ENCODE results near the gene G3BP1.

The G3BP1 gene

DNA sequence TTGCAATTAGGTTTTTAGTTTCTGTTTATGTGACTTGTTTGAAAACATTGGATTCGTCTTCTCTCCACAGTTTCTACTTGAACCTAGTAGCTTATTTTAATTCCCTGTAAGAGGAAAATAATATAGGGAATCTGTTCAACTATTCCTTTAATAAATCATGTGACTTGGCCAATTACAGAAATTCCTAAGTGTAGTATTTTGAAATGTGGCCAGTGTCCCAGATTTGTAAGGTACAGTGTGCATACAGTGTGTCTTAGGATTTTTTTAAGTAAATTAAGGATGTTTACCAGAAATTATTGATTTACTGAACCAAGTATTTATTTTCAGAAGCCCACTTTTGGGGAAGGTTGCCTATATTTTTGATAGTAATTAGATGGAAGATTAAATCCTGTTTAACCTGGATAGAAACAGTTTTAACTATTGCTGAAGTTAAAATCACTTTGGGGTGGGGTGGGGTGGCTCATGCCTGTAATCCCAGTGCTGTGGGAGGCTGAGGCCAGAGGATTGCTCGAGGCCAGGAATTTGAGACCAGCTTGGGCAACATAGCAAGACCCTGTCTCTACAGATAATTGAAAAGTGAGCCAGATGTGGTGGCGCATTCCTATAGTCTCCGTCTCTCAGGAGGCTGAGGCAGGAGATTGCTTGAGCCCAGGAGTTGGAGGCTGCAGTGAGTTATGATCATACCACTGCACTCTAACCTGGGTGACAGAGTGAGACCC, 36.9 kb downstream of the G3BP1 start:
- no peak overlapping the region for H3K4me3 ChIP-seq (ENCODE audit: low read depth, low read length)
- TF ChIP-seq, protein P1, sequence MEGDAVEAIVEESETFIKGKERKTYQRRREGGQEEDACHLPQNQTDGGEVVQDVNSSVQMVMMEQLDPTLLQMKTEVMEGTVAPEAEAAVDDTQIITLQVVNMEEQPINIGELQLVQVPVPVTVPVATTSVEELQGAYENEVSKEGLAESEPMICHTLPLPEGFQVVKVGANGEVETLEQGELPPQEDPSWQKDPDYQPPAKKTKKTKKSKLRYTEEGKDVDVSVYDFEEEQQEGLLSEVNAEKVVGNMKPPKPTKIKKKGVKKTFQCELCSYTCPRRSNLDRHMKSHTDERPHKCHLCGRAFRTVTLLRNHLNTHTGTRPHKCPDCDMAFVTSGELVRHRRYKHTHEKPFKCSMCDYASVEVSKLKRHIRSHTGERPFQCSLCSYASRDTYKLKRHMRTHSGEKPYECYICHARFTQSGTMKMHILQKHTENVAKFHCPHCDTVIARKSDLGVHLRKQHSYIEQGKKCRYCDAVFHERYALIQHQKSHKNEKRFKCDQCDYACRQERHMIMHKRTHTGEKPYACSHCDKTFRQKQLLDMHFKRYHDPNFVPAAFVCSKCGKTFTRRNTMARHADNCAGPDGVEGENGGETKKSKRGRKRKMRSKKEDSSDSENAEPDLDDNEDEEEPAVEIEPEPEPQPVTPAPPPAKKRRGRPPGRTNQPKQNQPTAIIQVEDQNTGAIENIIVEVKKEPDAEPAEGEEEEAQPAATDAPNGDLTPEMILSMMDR (IDR thresholded peaks at IDR 0.05; ENCODE audit: insufficient read depth, low read depth, low read length, missing control alignments): no peak
- DNase-seq (ENCODE audit: low read depth): no peak

- TF ChIP-seq, protein P1 (IDR thresholded peaks at IDR 0.05; ENCODE audit: insufficient read depth, low read depth, low read length, missing control alignments): no peak
- H3K4me3 ChIP-seq (ENCODE audit: low read depth, low read length): no peak overlapping the region
- no peak for DNase-seq (ENCODE audit: low read depth)
Measured at GRCh38 chr5:151810449-151810848, 38.7 kb downstream of the G3BP1 start.

GRCh38 chr5:151810897-151811296, 39.1 kb downstream of the G3BP1 start:
- TF ChIP-seq, protein P1 (IDR thresholded peaks at IDR 0.05; ENCODE audit: insufficient read depth, low read depth, low read length, missing control alignments): no peak
- no peak for DNase-seq (ENCODE audit: low read depth)

GRCh38 chr5:151811593-151812321, 40.0 kb downstream of the G3BP1 start:
- no peak for DNase-seq (ENCODE audit: low read depth)
- TF ChIP-seq, protein P1 (IDR thresholded peaks at IDR 0.05; ENCODE audit: insufficient read depth, low read depth, low read length, missing control alignments): no peak
- no peak overlapping the region for H3K4me3 ChIP-seq (ENCODE audit: low read depth, low read length)

More at GRCh38 chr5:151810897-151811296, 39.1 kb downstream of the G3BP1 start:
- no peak overlapping the region for H3K4me3 ChIP-seq (ENCODE audit: low read depth, low read length)

DNA sequence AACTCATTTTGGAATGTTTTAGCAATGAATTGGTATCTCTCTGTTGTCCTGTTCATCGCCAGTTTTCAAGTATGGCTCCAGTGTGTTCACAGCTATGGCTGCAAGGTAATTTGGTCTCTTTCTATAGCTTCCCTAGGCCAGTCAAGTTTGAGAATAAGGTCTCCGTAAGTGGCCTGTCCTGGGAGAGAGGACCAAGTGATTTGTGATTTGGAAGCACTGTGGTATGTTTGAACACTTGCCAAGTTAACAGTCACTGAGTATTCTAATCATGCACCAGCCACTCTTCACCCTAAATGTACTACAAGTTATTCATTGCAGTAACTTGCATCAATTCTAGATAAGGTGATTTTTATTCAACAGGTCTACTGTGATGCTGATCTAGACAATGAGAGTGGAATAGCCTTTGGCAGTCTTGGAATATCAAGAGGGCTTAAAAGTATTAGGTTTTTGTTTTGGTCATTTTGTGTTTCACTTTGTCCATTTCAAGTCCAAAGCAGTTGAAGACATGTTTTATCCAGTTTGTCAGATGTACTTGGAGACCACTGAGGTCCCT, 41.1 kb downstream of the G3BP1 start:
- DNase-seq (ENCODE audit: low read depth): no peak
- H3K4me3 ChIP-seq (ENCODE audit: low read depth, low read length): no peak overlapping the region
- TF ChIP-seq, protein P1 (IDR thresholded peaks at IDR 0.05; ENCODE audit: insufficient read depth, low read depth, low read length, missing control alignments): no peak

GRCh38 chr5:151815051-151815450, 43.3 kb downstream of the G3BP1 start:
- DNase-seq (ENCODE audit: low read depth): no peak
- H3K4me3 ChIP-seq (ENCODE audit: low read depth, low read length): no peak overlapping the region
- TF ChIP-seq, protein P1 (IDR thresholded peaks at IDR 0.05; ENCODE audit: insufficient read depth, low read depth, low read length, missing control alignments): no peak
